HCT116 (cell line): ENCODE results near the gene CFAP92. TPM values are rescaled to one million over a fixed set of nuclear protein-coding genes. Genes with fewer than 3 reads are reported as not detected.

ENCODE experiments used
- ATAC-seq: fragments of 200-7000 bp; cut with Tn5 transposase; 2 replicates; pipeline ENCODE4 v1.9.1; 2020; ENCODE audit warnings: mild to moderate bottlenecking, moderate library complexity
- BruUV-seq: library from RNA; stranded (reverse); fragments of 400-500 nt; replicated peaks from 2 replicates; lab custom pipeline; 2021; lab: Mats Ljungman, UMichigan
- CTCF ChIA-PET: fragments of 300-600 bp; sonication (Branson Sonifier 250); formaldehyde crosslinking; loops from one replicate; lab custom pipeline; 2021; ENCODE audit warnings: antibody characterized with exemption; lab: Charles Lee
- POLR2A ChIA-PET: fragments of 300-600, 350-600 bp; sonication (Branson Sonifier 250); formaldehyde crosslinking; loops from one replicate; lab custom pipeline; 2021; ENCODE audit warnings: antibody characterized with exemption; lab: Charles Lee
- RAD21 ChIA-PET, 2 experiments: fragments of 300-600 bp; sonication (Branson Sonifier 250); formaldehyde crosslinking; loops; one replicate each; lab custom pipeline; 2023; ENCODE audit warnings: low total read pairs in 2 of 2; ENCODE audit not compliant: uncharacterized antibody in 2 of 2, unreplicated experiment in 2 of 2, low non-redundant PET in 1 of 2; lab: Charles Lee
- DNase-seq: peaks from one replicate; pipeline ENCODE4 v3.0.0-alpha.2; 2010; ENCODE audit warnings: low read depth, low spot score
- H2AFZ ChIP-seq: fragments of 200-600 bp; shearing (Covaris generic), sonication (generic); 2 replicates; pipeline ENCODE4 v1.6.1; 2017; ENCODE audit warnings: low read depth, mixed run types, mixed read lengths, antibody characterized with exemption, low read length; ENCODE audit not compliant: poor library complexity, severe bottlenecking
- H3K27ac ChIP-seq: 2 replicates; pipeline ENCODE4 v1.5.1; 2012; ENCODE audit warnings: low read depth, low read length
- H3K27me3 ChIP-seq: fragments of 200-600 bp; sonication (generic); 2 replicates; pipeline ENCODE4 v1.6.1; 2016; ENCODE audit warnings: mixed run types, low read length, mixed read lengths; ENCODE audit not compliant: insufficient read depth
- H3K36me3 ChIP-seq, 2 experiments: fragments of 200-500 bp in 1 of 2; fragments of 200-600 bp in 1 of 2; sonication (Bioruptor generic) in 1 of 2; sonication (generic) in 1 of 2; 2 replicates each; pipeline versions ENCODE4 v1.5.1 to v1.6.1; 2014 to 2016; ENCODE audit warnings: low read length in 2 of 2, inconsistent platforms in 1 of 2, mixed read lengths in 1 of 2, mixed run types in 1 of 2; ENCODE audit not compliant: insufficient read depth in 2 of 2, control insufficient read depth in 1 of 2
- H3K4me1 ChIP-seq, 2 experiments: fragments of 200-600 bp in 1 of 2; sonication (generic) in 1 of 2; 2 replicates each; pipeline versions ENCODE4 v1.5.1 to v1.6.1; 2012 to 2017; ENCODE audit warnings: low read length in 2 of 2, inconsistent platforms in 1 of 2, mild to moderate bottlenecking in 1 of 2, mixed read lengths in 1 of 2, mixed run types in 1 of 2, moderate library complexity in 1 of 2; ENCODE audit not compliant: insufficient read depth in 2 of 2, control insufficient read depth in 1 of 2
- H3K4me2 ChIP-seq: fragments of 200-600 bp; sonication (generic); 2 replicates; pipeline ENCODE4 v1.6.1; 2017; ENCODE audit warnings: mixed run types, low read length, mixed read lengths
- H3K4me3 ChIP-seq, 2 experiments: fragments of 200-600 bp in 1 of 2; sonication (generic) in 1 of 2; replicated peaks in 1 of 2; 2 replicates each; pipeline ENCODE4 v1.5.1; 2011 to 2016; ENCODE audit warnings: low read length in 2 of 2, control low read depth in 1 of 2, low read depth in 1 of 2, mild to moderate bottlenecking in 1 of 2, mixed read lengths in 1 of 2, mixed run types in 1 of 2
- H3K79me2 ChIP-seq: fragments of 200-600 bp; sonication (generic); 2 replicates; pipeline ENCODE4 v1.6.1; 2017; ENCODE audit warnings: mild to moderate bottlenecking, mixed run types, low read length, moderate library complexity, mixed read lengths; ENCODE audit not compliant: insufficient read depth
- H3K9ac ChIP-seq: fragments of 200-600 bp; sonication (generic); 2 replicates; pipeline ENCODE4 v1.6.1; 2016; ENCODE audit warnings: low read length, mixed read lengths
- H3K9me2 ChIP-seq: fragments of 200-600 bp; sonication (generic), shearing (Covaris generic); 2 replicates; pipeline ENCODE4 v1.6.1; 2017; ENCODE audit warnings: mixed run types, mild to moderate bottlenecking, moderate library complexity; ENCODE audit not compliant: insufficient read depth
- H3K9me3 ChIP-seq, 2 experiments: fragments of 200-500 bp in 1 of 2; fragments of 200-600 bp in 1 of 2; sonication (Bioruptor generic) in 1 of 2; sonication (generic) in 1 of 2; 2 replicates each; pipeline ENCODE4 v1.6.1; 2014 to 2017; ENCODE audit warnings: low read length in 2 of 2, mixed read lengths in 2 of 2, inconsistent platforms in 1 of 2, low read depth in 1 of 2, mild to moderate bottlenecking in 1 of 2, mixed run types in 1 of 2, moderate library complexity in 1 of 2; ENCODE audit not compliant: control insufficient read depth in 1 of 2, insufficient read depth in 1 of 2
- H4K20me1 ChIP-seq: fragments of 200-600 bp; sonication (generic), shearing (Covaris generic); 2 replicates; pipeline ENCODE4 v1.6.1; 2017; ENCODE audit warnings: mixed run types, mild to moderate bottlenecking, moderate library complexity; ENCODE audit not compliant: insufficient read depth
- CBX3 ChIP-seq: IDR thresholded peaks from 2 replicates; pipeline ENCODE4 v1.6.1; 2012; ENCODE audit warnings: low read depth
- CEBPB ChIP-seq: IDR thresholded peaks from 2 replicates; pipeline ENCODE4 v1.6.1; 2012; ENCODE audit warnings: low read depth
- EGR1 ChIP-seq: IDR thresholded peaks from 2 replicates; pipeline ENCODE4 v1.6.1; 2012; ENCODE audit warnings: low read depth
- EZH2 ChIP-seq: fragments of 200-600 bp; sonication (generic); IDR thresholded peaks from 2 replicates; pipeline ENCODE4 v1.6.1; 2017; ENCODE audit warnings: antibody characterized with exemption, mixed run types
- EZH2phosphoT487 ChIP-seq: fragments of 200-600 bp; IDR thresholded peaks from 2 replicates; pipeline ENCODE4 v1.6.1; 2018; ENCODE audit warnings: antibody characterized with exemption, borderline replicate concordance
- POLR2A ChIP-seq: IDR thresholded peaks from 2 replicates; pipeline ENCODE4 v1.7.0; 2011; ENCODE audit warnings: borderline replicate concordance; ENCODE audit not compliant: insufficient read depth, insufficient read length; ENCODE audit errors: extremely low read depth
- POLR2AphosphoS5 ChIP-seq: IDR thresholded peaks from 2 replicates; pipeline ENCODE4 v1.6.1; 2011; ENCODE audit warnings: mild to moderate bottlenecking, low read depth, low read length, moderate library complexity
- RAD21 ChIP-seq: IDR thresholded peaks from 2 replicates; pipeline ENCODE4 v1.6.1; 2012; ENCODE audit warnings: low read depth, mild to moderate bottlenecking
- REST ChIP-seq: IDR thresholded peaks from 2 replicates; pipeline ENCODE4 v1.6.1; 2012; ENCODE audit warnings: low read depth
- SP1 ChIP-seq: IDR thresholded peaks from 2 replicates; pipeline ENCODE4 v1.6.1; 2012; ENCODE audit warnings: low read depth
- SRF ChIP-seq: IDR thresholded peaks from 2 replicates; pipeline ENCODE4 v1.6.1; 2012; ENCODE audit warnings: low read depth
- TCF7L2 ChIP-seq: IDR thresholded peaks from 2 replicates; pipeline ENCODE4 v1.7.0; 2011; ENCODE audit warnings: borderline replicate concordance, inconsistent platforms; ENCODE audit not compliant: insufficient read depth, insufficient read length; ENCODE audit errors: extremely low read depth
- ZFX ChIP-seq: fragments of 450-650 bp; IDR thresholded peaks from 2 replicates; pipeline ENCODE4 v1.6.1; 2017
- intact Hi-C: fragments of 100-400 bp; cut with micrococcal nuclease; formaldehyde crosslinking; loops from 2 replicates; pipeline ENCODE4 v1.10.0; 2022
- total RNA-seq: library from RNA; stranded (reverse); gene quantifications from one replicate; pipeline ENCODE4 v1.2.1, GENCODE V29; 2021; ENCODE audit not compliant: unreplicated experiment

CFAP92 gene
- total RNA-seq, 1 experiment from 2014 or later, result 3.6 TPM

- BruUV-seq, result no TSS peak
Observed at GRCh38 chr3:129001806-129002572, 8.1 kb upstream of the CFAP92 start.

More at GRCh38 chr3:129001806-129002572, 8.1 kb upstream of the CFAP92 start:
- no peaks in the 10 kb centered on the region for H3K9me2 ChIP-seq
- H3K79me2 ChIP-seq, result no peaks in the 10 kb centered on the region
- ChIA-PET CTCF (no interaction called here), RAD21 (no interaction called here), POLR2A (no interaction called here)
- H2AFZ ChIP-seq, result no peak overlapping the region
- no peak overlapping the region for H3K9ac ChIP-seq
- H3K9me3 ChIP-seq, result no peaks in the 10 kb centered on the region
- no peak overlapping the region for H3K27ac ChIP-seq
- no peak overlapping the region for H3K4me3 ChIP-seq
- no peaks in the 10 kb centered on the region for H4K20me1 ChIP-seq
- H3K36me3 ChIP-seq, result no peaks in the 10 kb centered on the region
- ATAC-seq, result no peak
- TF ChIP-seq RAD21 (no peak), POLR2AphosphoS5 (no peak), EZH2phosphoT487 (no peak), EZH2 (no peak), POLR2A (no peak), TCF7L2 (no peak), SRF (no peak), ZFX (no peak), EGR1 (no peak), SP1 (no peak), CEBPB (no peak), REST (no peak), CBX3 (no peak)
- H3K4me2 ChIP-seq, result no peak overlapping the region
- peaks cover 11 to 18% of the 10 kb centered on the region in 2 experiments; a peak in 3 of 4 replicates for H3K4me1 ChIP-seq
- no peaks in the 10 kb centered on the region for H3K27me3 ChIP-seq
- no peak for DNase-seq
- intact Hi-C loops, result no loop called here
